IPS-15b (cell line): ENCODE data around the gene OTX1.

ENCODE experiments used
- H3K27me3 ChIP-seq: one replicate; pipeline ENCODE4 v1.6.1; 2013; ENCODE audit warnings: low read length; ENCODE audit not compliant: control insufficient read depth, insufficient read depth
- H3K36me3 ChIP-seq: one replicate; pipeline ENCODE4 v1.6.1; 2013; ENCODE audit warnings: low read length; ENCODE audit not compliant: control insufficient read depth, insufficient read depth
- H3K4me1 ChIP-seq: one replicate; pipeline ENCODE4 v1.6.1; 2013; ENCODE audit warnings: mild to moderate bottlenecking, low read length; ENCODE audit not compliant: control insufficient read depth, insufficient read depth
- H3K4me3 ChIP-seq: one replicate; pipeline ENCODE4 v1.5.1; 2013; ENCODE audit warnings: low read depth, low read length
- H3K9ac ChIP-seq: one replicate; pipeline ENCODE4 v1.6.1; 2013; ENCODE audit warnings: low read depth, mild to moderate bottlenecking, low read length
- H3K9me3 ChIP-seq: one replicate; pipeline ENCODE4 v1.6.1; 2013; ENCODE audit warnings: mild to moderate bottlenecking, low read length; ENCODE audit not compliant: control insufficient read depth, insufficient read depth

The OTX1 gene

DNA sequence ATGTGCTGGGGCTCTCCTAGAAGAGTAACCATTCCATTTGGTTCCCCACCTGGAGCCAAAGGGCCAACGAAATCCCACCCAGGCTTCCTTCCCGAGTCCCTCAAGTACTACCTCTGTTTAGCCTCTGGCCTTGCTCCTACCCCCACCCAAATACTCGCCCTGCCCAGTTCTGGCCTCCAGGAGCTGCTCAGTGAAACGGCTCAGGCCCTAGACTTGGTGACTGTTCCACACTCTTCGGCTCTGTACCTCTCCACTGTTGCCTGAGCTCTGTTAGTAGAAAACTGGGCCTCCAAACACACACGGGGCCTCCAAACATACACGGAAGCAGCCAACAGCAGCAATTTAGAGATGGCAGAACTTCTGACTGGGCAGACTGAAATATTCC lies 4.2 kb downstream of the OTX1 start:
- no peak overlapping the region for H3K9ac ChIP-seq
- no peaks in the 10 kb centered on the region for H3K9me3 ChIP-seq
- H3K4me1 ChIP-seq = peaks cover 16% of the 10 kb centered on the region
- peaks cover 92% of the 10 kb centered on the region for H3K27me3 ChIP-seq
- peak overlapping the region; percentile 53 for H3K4me3 ChIP-seq
- H3K36me3 ChIP-seq = no peaks in the 10 kb centered on the region

DNA sequence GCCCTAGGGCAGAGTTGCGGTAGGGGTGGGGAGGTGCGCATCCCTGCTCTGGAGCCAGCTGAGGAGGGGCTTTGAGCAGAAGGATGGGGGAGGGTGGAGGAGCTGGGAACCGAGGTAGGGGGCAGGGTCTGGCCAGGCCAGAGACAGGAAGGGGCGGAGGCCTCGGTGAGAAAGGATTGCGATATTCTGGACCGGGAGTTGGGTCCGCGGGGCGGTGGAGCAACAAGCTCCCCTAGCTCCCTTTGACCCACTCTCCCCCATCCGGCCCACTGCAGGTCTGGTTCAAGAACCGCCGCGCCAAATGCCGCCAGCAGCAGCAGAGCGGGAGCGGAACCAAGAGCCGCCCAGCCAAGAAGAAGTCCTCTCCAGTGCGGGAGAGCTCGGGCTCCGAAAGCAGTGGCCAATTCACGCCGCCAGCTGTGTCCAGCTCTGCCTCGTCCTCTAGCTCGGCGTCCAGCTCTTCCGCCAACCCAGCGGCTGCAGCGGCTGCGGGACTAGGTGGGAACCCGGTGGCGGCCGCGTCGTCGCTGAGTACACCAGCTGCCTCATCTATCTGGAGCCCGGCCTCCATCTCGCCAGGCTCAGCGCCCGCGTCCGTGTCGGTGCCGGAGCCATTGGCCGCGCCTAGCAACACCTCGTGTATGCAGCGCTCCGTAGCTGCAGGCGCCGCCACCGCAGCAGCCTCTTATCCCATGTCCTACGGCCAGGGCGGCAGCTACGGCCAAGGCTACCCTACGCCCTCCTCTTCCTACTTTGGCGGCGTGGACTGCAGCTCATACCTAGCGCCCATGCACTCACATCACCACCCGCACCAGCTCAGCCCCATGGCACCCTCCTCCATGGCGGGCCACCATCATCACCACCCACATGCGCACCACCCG lies 4.8 kb downstream of the OTX1 start:
- Histone ChIP-seq H3K36me3 (no peaks in the 10 kb centered on the region), H3K4me1 (peaks cover 20% of the 10 kb centered on the region), H3K9ac (no peak overlapping the region), H3K4me3 (peak overlapping the region; percentile 53), H3K27me3 (peaks cover 96% of the 10 kb centered on the region), H3K9me3 (no peaks in the 10 kb centered on the region)

- H3K9ac ChIP-seq = no peak overlapping the region
- H3K36me3 ChIP-seq = no peaks in the 10 kb centered on the region
- peaks cover 98% of the 10 kb centered on the region for H3K27me3 ChIP-seq
- H3K4me1 ChIP-seq = peaks cover 20% of the 10 kb centered on the region
- H3K9me3 ChIP-seq = no peaks in the 10 kb centered on the region
- peak overlapping the region; percentile 53 for H3K4me3 ChIP-seq
Observed at GRCh38 chr2:63056107-63057050, 5.7 kb downstream of the OTX1 start.

GRCh38 chr2:63057249-63058143 lies 6.9 kb downstream of the OTX1 start:
- Histone ChIP-seq H3K4me3 (peak overlapping the region; percentile 35), H3K9ac (no peak overlapping the region), H3K36me3 (no peaks in the 10 kb centered on the region), H3K4me1 (peaks cover 20% of the 10 kb centered on the region), H3K27me3 (peaks cover 98% of the 10 kb centered on the region), H3K9me3 (no peaks in the 10 kb centered on the region)

GRCh38 chr2:63058144-63058920 lies 7.7 kb downstream of the OTX1 start:
- Histone ChIP-seq H3K4me3 (peak overlapping the region; percentile 46), H3K36me3 (no peaks in the 10 kb centered on the region), H3K9me3 (no peaks in the 10 kb centered on the region), H3K27me3 (peaks cover 98% of the 10 kb centered on the region), H3K9ac (no peak overlapping the region), H3K4me1 (peaks cover 20% of the 10 kb centered on the region)

DNA sequence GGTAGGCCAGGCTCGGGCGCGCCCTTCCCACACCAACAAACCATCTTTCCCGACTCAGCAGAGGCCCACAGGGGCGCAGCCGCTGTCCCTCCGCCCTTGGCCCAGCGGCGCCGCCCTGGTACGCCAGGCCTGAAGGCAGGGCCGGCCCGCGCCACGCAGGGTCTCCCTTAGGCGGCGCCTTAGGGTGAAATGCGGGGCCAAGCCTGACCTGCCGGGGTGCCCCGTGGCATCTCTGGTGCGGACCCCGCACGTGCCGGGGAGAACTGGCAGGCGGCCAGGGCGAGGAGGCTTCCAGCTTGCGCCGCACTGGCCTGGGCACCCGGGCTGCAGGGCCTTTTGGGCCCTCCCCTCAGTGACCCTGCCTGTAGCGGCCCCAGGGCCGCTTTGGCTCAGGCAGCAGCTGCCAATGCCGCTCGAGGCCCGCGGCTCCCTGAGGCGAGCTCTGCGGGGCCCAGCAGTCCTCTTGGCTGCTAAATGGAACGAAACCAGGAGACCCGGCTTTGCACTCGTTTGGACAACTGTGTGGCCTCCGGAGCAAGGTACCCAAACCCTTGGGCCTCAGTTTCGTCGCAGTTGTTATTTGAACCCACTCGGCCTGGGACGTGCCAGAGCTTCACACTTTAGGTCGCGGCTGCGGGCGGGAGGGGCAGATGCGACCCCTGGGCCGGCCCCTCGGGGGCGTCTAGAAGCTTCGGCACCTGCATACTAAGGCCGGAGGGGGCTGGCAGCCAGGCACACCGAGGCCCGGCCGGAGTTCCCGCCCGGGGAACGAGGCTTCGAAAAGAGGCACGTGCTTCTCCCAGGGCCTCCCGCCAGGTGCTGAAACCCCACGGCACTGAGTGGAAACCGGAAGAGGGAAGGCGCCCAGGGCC lies 8.5 kb downstream of the OTX1 start:
- H3K9me3 ChIP-seq = no peaks in the 10 kb centered on the region
- H3K4me3 ChIP-seq = peak overlapping the region; percentile 46
- H3K36me3 ChIP-seq = no peaks in the 10 kb centered on the region
- H3K4me1 ChIP-seq = peaks cover 20% of the 10 kb centered on the region
- peaks cover 96% of the 10 kb centered on the region for H3K27me3 ChIP-seq
- H3K9ac ChIP-seq = no peak overlapping the region

GRCh38 chr2:63059793-63060471 lies 9.3 kb downstream of the OTX1 start:
- no peaks in the 10 kb centered on the region for H3K9me3 ChIP-seq
- H3K27me3 ChIP-seq = peaks cover 90% of the 10 kb centered on the region
- no peaks in the 10 kb centered on the region for H3K36me3 ChIP-seq
- H3K4me3 ChIP-seq = peak overlapping the region; percentile 30
- H3K4me1 ChIP-seq = peaks cover 14% of the 10 kb centered on the region
- H3K9ac ChIP-seq = no peak overlapping the region

DNA sequence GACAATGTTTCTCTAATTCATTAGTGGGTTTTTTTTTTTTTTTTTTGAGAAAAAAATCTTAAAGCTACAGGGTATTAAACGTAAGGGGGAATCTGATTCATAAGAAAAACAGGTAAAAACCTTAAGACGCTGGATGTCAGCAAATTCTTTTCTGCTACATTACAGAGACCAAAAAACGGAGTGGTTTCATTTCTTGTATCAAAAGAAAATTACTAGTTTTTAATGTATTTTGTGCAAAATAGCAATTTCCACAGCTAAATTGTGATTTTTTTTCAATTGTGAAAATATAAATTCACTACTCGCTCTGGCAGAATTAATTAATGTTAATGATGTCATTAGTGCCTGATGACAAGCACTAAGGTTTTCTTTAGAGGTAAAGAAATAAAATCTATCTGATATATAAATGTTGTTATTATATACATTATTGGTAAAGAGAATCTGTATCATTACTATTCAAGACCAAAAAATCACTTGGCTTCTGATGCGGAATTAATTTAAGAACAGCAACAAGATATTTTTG lies 9.9 kb downstream of the OTX1 start:
- Histone ChIP-seq H3K9ac (no peak overlapping the region), H3K4me3 (no peak overlapping the region), H3K27me3 (peaks cover 84% of the 10 kb centered on the region), H3K4me1 (peaks cover 13% of the 10 kb centered on the region), H3K36me3 (no peaks in the 10 kb centered on the region), H3K9me3 (no peaks in the 10 kb centered on the region)

- H3K36me3 ChIP-seq = no peaks in the 10 kb centered on the region
Observed at GRCh38 chr2:63064197-63064596, 13.6 kb downstream of the OTX1 start.

More at GRCh38 chr2:63064197-63064596, 13.6 kb downstream of the OTX1 start:
- H3K9ac ChIP-seq = no peak overlapping the region
- no peaks in the 10 kb centered on the region for H3K9me3 ChIP-seq
- H3K27me3 ChIP-seq = peaks cover 54% of the 10 kb centered on the region
- H3K4me1 ChIP-seq = peaks cover 3% of the 10 kb centered on the region
- H3K4me3 ChIP-seq = no peak overlapping the region
